Activated CD8-positive, alpha-beta memory T cell treated with anti-CD3 and anti-CD28 coated beads, Interleukin-2, amount 50 U/mL, for 24 hours (primary cell): ENCODE measurements around the gene MCF2L.

Source experiments
- DNase-seq: peaks from one replicate; pipeline ENCODE4 v3.0.0-alpha.2; 2020; ENCODE audit errors: extremely low read depth

Gene MCF2L

GRCh38 chr13:112962911-112963625, 5.9 kb upstream of the MCF2L start:
- DNase-seq = no peak

DNA sequence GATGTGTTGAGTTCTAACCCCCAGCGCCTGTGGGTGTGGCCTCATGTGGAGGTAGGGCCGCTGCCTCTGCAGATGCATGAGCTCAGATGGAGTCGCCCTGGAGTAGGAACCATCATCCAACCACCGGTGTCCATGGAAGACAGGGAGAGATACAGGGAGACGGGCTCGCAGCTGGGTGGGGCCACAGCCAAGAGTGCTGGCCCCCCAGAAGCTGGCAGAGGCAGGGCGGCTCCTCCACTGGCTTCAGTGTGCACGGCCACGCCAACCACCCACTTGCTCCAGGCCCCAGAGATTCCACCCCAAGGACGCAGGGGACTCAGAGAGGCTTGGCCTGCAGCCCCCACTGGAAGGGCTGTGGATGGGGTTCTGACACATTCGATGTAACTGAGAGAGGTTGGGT, 5.4 kb upstream of the MCF2L start:
- DNase-seq = no peak

DNA sequence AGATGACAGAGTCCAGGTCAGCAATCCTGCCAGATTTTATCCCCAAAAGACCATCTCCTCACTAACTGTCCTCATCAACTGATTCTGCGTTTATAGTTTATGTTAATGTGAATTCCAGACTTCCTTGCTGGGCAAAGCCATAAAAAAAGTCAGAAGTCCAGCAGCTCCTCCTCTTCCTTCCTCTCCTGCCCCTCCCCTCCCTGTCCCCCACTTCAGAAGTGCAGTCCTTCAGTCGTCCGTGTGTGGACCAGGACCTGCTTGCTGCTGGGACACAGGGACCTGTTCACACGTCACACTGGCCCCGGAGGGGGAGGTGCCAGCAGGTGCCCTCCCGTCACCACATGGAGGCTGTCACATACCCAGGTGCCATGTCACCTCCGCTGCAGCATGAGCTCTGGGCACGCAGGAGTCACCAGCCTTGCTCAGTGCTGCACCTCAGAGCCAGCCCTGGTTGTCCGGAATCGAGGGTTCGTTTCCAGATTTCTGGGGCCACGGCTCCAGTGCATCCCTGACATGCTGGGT, 4.0 kb upstream of the MCF2L start:
- no peak for DNase-seq

DNA sequence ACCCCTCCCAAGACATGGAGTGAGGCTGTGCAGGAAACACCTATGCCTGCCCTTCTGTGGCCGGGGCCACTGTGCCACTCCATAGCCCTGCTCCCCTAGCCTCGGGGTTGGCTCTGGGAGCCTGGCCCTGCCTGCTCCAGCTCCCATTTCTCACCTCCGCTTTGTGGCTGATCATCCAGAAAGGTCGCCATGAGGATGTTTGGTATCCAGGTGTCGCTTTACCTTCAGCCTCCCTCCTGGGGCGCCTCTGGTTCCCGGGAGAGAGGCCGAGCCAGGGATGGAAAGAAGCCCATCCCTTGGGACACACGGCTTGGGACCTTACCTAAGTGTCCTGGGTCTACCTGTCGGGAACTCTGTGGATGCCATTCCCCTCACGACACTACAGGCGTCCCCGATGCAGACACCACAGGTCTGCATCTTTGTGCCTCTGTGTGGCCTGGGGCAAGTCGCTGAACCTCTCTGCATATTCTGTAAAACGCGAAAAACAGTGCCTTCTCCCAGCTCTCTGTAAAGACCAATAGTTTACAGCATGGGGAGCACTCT, 3.4 kb upstream of the MCF2L start:
- DNase-seq = no peak

GRCh38 chr13:112966776-112967175, 2.2 kb upstream of the MCF2L start:
- no peak for DNase-seq

- DNase-seq = no peak
Observed at GRCh38 chr13:112967686-112968379, 1.2 kb upstream of the MCF2L start.

GRCh38 chr13:112968380-112968909, 569 bp upstream of the MCF2L start:
- no peak for DNase-seq

DNA sequence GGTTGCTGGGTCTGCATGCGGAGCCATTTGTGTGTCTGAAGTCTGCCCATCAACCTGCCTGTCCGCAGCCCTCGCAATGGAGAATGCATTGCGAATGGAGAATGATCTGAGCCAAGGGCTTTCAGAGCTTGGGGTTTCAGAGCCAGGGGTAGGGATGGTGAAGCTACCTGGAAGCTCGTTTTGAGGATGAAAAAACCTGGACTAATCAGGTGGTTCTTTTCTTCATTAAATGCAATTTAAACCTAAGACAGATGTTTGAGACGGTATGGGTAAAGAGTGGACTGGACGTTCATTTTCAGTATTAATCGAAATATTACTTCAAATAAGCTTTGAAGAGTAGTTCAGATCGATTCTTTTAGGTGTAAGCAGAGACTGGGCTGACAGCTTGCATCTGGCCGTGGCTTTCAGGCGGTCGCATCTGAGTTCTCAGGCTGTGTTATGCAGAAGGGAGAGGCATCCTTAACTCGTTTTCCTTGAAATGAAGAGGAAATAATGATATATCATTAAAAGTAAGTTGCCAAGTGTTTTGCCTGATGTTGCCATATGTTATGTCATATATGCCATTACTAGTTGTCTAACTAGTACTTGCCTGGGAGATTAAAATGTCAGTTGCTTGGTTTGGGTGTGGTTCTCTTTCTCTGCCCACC, 801 bp downstream of the MCF2L start:
- DNase-seq = no peak

GRCh38 chr13:112970552-112971287, 1.7 kb downstream of the MCF2L start:
- no peak for DNase-seq

DNA sequence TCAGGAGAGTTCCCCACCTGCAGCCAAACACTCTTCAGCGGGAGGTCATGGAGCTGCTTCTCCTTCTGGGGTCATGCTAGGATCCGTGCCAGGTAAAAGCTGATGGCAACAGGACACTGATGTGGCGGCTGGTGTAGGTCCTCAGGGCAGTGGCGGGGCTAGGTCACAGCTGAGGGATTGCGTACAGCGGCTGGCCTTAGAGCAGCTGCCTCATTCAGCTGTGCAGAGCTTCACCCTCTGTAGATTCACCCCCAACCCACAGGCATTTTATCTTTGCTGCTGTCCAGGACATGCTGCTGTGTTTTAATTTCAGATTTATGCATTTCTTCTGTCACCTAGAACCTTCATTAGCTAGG, 2.3 kb downstream of the MCF2L start:
- no peak for DNase-seq

DNA sequence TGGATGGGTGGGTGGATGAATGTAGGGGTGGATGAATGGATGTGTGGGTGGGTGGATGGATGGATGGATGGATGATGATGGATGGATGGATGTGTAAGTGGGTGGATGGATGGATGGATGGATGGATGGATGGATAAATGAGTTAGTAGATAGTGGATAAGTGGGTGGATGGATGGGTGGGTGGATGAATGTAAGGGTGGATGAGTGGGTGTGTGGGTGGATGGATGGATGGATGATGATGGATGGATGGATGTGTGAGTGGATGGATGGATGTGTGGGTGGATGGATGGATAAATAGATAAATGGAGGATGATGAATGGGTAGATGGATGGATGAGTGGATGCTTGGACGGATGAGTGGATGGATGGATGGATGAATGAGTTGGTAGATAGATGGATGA, 3.2 kb downstream of the MCF2L start:
- DNase-seq = no peak

GRCh38 chr13:112972867-112973576, 4.0 kb downstream of the MCF2L start:
- DNase-seq = no peak

DNA sequence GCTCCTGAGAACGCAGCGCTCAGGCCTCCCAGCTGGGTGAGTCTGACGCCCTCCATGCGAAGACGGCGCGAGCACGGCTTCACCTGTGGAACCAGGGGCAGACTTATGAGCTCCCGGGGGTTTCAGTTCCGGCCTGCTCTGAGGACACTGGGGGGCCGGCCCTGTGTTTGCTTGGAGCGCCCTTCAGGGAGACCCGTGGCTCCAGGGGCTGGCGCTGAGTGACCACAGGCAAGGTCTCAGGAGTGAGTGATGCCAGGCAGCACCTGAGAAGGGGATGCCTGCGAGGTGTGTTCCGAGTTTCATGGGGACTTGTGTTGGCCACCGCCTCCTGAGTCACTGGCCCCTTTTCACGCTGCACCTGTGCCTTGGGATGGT, 4.5 kb downstream of the MCF2L start:
- no peak for DNase-seq

DNA sequence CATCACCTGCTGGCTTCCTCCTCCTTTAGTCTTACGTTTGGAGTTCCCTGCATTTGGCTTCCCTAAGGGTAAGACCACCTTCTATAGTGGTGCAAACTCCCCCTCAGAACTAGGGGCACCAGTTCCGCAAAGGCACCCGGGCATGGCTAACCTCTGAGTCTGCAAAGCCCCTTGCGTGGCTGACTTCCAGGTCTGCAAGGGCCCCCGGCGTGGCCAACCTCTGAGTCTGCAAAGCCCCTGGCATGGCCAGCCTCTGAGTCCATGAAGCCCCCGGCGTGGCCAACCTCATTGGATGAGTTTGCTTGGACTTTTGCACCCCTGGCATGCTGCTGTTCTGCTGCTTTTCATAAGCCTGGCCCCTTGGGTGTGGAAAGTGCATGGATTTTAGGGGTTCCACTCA, 5.1 kb downstream of the MCF2L start:
- DNase-seq = no peak

- DNase-seq = no peak
Observed at GRCh38 chr13:112974671-112975070, 5.7 kb downstream of the MCF2L start.

GRCh38 chr13:112975401-112975939, 6.5 kb downstream of the MCF2L start:
- no peak for DNase-seq

- no peak for DNase-seq
Observed at GRCh38 chr13:112976526-112976925, 7.5 kb downstream of the MCF2L start.

GRCh38 chr13:112977091-112977490, 8.1 kb downstream of the MCF2L start:
- DNase-seq = no peak

DNA sequence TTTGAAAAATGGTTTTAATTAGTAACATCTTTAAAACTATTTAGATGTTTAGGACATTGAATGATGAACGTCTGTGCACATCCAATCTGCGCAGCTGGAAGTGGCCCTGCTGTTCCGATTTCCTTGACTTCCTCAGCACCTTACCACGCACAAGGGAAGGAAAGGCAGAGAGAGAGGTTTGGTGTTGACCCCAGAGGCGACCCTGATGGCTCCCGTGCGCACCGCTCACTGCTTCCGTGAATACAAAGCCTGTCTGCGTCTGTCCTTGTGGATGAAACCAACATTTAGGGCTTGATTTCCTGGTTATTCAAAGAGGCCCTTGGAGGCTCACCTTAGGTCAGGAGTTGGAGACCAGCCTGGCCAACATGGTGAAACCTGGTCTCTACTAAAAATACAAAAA, 8.5 kb downstream of the MCF2L start:
- no peak for DNase-seq

- DNase-seq = no peak
Observed at GRCh38 chr13:112978561-112979405, 9.8 kb downstream of the MCF2L start.
